Hematopoietic multipotent progenitor cell treated with erythropoietin and hydrocortisone succinate and interleukin-3 and kit ligand, for 6 days (in vitro differentiated cells): ENCODE data around the gene YES1.
A peak's percentile ranks its signal among the peaks of the same experiment; 100 is the strongest.

Source experiments
- DNase-seq: peaks from one replicate; pipeline ENCODE4 v3.0.0-alpha.2; 2015

Gene YES1

DNA sequence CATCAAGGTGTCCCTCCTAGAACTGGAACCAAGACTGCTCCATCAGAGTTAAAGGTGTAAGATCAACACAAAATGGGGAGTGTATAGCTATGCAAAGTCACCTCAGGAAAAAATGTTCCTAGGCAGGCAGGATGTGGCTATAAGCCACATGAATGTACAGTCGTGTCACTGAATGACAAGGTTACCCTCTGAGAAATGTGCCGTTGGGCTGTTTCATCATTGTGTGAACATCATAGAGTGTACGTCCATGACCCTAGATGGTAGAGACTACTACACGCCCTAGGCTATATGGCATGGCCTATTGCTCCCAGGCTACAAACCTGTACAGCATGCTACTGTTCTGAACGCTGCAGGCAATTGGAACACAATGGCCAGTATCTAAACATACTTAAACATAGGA, 130.1 kb downstream of the YES1 start:
- peak; percentile 52 for DNase-seq

- no peak for DNase-seq
These were observed 131.7 kb downstream of the YES1 start for GRCh38 chr18:680392-680791.

GRCh38 chr18:679516-679915, 132.5 kb downstream of the YES1 start:
- DNase-seq: no peak

- DNase-seq: no peak
These were observed 133.4 kb downstream of the YES1 start for GRCh38 chr18:678482-679182.

DNA sequence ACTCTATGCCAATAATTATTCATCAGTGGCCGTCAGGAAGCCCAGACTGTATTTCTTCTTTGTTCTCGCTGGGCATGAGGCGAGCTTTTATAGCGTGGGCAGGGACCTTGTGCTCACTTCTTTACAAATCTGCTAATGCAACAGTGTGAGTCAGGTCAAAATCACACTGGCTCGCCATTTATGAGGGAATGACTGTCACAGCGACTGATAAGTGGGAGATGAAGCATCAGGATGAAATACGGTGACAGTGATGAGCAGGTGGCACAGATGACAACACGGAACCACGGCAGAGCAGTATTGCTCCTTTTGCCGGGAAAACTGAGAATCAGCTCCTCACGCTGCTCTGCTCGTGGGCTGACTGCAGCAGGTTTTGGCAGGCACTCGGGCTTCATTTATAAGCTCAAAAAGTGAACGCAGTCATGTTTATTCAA, 134.1 kb downstream of the YES1 start:
- no peak for DNase-seq

DNA sequence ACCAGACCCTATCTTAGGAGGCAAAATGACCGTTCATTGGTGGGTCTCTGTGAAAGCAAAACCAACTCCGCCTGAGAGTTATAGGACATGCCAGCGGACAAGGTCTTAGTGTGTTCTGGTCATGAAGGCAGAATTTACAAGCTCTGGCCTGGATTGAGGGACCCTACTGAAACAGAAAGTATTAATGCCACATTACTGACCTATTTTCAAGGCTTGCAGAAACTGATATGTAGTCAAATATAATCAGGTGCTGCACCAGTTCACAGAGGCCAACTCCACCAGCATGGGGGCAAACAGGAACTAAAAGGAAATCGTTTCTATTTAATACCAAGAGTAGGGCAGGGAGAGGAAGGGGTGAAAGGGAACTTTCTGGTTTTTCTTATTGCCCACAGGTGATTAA, 134.9 kb downstream of the YES1 start:
- DNase-seq: no peak

DNA sequence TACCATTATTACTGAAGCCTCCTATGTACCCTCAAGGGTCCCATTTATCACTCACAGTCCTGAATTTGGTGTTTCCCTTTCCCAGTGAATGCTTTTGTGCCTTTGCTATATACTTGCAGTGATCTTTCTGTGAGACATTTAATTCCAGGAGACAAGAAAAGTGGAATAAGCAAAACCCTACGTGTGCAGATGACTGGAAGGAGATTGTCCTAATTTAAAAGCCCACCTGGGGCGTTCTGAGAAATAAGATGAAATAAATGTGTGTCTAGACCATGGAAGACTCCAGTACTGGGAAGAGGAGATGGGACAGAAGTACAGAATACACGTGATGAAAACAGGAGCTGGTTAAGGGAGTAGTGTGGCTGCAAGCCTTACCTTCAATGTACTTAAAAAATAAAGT, 135.3 kb downstream of the YES1 start:
- DNase-seq: no peak

DNA sequence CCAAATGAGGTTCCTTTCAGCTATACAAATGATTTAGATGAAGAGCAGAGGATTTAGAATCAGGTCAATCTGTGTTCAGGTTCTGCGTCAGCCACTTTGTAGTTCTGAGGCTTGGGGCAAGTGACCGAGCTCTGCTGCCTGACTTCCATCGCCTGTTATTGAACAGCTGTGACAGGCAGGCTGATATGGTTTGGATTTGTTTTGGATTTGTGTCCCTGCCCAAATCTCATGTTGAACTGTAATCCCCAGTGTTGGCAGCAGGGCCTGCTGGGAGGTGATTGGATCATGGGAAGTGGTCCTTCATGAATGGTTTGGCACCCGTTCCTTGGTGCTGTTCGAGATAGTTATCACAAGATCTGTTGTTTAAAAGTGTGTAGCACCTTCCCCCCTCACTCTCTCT, 136.0 kb downstream of the YES1 start:
- no peak for DNase-seq

GRCh38 chr18:675307-675706, 136.7 kb downstream of the YES1 start:
- DNase-seq: no peak

DNA sequence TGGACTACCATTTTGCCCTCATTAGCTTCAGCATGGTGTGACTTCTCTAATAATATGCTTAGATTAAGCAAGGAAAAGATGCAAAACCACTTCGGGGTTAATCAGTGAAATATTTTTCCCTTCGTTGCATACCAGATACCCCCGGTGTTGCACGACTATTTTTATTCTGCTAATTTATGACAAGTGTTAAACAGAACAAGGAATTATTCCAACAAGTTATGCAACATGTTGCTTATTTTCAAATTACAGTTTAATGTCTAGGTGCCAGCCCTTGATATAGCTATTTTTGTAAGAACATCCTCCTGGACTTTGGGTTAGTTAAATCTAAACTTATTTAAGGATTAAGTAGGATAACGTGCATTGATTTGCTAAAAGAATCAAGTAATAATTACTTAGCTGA, 138.3 kb downstream of the YES1 start:
- DNase-seq: no peak

DNA sequence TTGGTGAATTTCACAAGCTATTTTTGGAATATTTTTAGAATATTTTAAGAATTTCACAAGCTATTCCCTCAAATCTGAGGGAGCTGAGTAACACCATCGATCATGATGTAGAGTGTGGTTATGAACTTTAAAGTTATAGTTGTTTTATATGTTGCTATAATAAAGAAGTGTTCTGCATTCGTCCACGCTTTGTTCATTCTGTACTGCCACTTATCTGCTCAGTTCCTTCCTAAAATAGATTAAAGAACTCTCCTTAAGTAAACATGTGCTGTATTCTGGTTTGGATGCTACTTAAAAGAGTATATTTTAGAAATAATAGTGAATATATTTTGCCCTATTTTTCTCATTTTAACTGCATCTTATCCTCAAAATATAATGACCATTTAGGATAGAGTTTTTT, 138.7 kb downstream of the YES1 start:
- no peak for DNase-seq
